Dermis blood vessel endothelial cell (primary cell): ENCODE measurements around the gene E2F3. TPM values are rescaled to one million over a fixed set of nuclear protein-coding genes. Genes with fewer than 3 reads are reported as not detected.

Experiments
- DNase-seq: peaks from one replicate; pipeline ENCODE4 v3.0.0; 2010
- total RNA-seq: library from RNA; depleted of rRNA; stranded (reverse); fragments of >200 nt; gene quantifications from 2 replicates; pipeline ENCODE4 v1.2.3, GENCODE V29; 2014

E2F3 gene
- total RNA-seq, 1 donor from 2014 or later = 5.8 TPM

- DNase-seq = peak; percentile 62
Observed at GRCh38 chr6:20402342-20403069, 827 bp downstream of the E2F3 start.

GRCh38 chr6:20403070-20403765 lies 1.5 kb downstream of the E2F3 start:
- peak; percentile 93 for DNase-seq

GRCh38 chr6:20403766-20404640 lies 2.3 kb downstream of the E2F3 start:
- DNase-seq = peak; percentile 87

DNA sequence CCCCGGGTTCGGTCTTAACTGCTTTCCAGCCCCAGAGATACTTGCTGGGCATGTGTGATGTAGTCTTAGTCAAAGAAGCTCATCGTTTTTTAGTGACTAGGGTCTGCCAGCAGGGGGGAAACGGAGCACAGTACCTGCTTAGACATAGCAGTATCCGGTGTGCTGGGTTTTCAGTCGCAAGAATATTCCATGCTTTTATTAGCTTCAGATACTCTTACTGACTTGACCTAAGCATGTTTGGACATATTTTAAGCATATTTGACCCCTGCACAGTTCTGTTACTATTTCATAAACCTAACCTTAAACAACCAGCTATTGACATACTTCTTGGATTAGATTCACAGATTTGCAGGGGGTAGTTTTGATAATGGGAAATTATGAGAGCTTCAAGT lies 3.0 kb downstream of the E2F3 start:
- DNase-seq = peak; percentile 83

- DNase-seq = no peak
Observed at GRCh38 chr6:20408851-20409250, 7.2 kb downstream of the E2F3 start.

DNA sequence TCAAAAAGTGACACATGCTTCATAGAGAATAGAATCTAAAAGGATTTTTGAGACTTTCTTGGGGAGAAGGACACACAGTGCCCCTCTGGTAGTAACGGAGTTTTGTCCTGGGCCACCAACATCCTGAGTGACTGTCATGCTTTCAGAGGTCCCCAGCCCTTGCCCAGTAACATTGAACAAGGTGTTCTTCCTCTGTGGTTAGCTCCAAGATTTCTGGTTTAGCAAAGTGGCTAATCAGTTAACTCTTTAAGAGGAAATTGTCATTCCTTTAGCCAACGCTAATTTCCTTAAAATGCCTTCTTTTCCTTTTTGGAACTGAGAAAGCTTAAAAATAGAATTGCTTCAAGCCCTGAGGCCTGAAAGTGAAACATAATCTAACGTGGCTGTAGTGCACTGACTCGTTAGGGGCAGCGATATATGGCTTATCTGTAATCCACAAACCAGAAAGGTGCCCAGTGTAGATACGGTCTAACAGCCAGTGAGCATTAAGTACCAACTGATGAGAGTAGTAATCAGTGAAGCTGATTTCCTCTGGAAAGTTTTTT lies 7.8 kb downstream of the E2F3 start:
- peak; percentile 43 for DNase-seq

- no peak for DNase-seq
Observed at GRCh38 chr6:20411544-20411943, 9.9 kb downstream of the E2F3 start.

DNA sequence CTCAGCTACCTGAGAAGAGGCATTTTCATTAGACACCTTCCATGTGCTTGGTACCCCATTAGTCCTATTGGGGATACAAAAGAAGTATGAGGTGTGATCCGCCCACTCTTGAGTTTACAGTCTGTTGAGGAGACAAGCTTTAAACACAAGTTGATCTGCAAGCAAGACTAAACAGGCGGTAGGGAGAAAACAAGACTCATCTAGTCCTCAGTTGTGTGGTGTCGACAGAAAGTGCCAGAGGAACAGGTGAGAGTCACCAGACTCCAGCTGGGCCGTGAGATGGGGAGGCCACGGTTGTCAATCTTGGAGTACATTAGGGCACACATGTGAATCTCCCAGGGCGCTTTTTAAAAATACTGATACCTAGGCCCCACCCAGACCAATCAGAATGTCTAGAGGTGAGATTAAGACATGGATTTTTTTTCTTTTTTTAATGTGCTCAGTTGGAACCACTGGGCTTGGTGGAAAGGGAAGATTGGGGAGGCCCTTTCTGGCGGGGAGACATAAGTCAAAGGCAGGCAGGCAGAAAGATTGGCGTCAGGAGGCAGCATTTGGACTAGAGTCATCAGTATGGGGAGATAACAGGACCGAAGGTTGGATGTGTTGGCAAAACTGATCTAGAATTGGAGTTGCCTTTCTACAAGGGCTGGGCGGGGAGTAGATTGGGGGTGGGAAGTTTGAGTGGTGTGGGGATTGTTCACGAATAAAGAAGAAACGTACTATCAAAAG lies 10.4 kb downstream of the E2F3 start:
- DNase-seq = no peak

- no peak for DNase-seq
Observed at GRCh38 chr6:20412682-20413073, 11.0 kb downstream of the E2F3 start.

GRCh38 chr6:20413826-20414225 lies 12.1 kb downstream of the E2F3 start:
- DNase-seq = no peak

GRCh38 chr6:20414711-20415110 lies 13.0 kb downstream of the E2F3 start:
- DNase-seq = no peak

DNA sequence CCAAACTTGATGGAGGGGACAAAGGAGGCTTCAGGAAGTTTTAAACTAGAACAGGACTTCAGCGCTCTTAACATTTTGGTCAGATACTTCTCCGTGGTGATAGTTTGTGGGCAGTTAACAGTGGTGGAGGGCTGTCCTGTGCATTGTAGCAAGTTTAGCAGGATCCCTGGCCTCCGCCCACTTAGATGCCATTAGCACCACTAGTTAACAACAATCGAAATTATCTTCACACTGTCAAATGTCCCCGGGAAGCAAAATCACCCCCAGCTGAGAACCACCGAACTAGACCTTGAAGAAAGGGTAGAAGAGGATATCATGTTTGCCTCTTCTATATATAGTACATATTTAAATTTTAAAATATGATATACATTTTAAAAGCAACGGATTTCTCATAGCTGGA lies 13.6 kb downstream of the E2F3 start:
- DNase-seq = no peak

DNA sequence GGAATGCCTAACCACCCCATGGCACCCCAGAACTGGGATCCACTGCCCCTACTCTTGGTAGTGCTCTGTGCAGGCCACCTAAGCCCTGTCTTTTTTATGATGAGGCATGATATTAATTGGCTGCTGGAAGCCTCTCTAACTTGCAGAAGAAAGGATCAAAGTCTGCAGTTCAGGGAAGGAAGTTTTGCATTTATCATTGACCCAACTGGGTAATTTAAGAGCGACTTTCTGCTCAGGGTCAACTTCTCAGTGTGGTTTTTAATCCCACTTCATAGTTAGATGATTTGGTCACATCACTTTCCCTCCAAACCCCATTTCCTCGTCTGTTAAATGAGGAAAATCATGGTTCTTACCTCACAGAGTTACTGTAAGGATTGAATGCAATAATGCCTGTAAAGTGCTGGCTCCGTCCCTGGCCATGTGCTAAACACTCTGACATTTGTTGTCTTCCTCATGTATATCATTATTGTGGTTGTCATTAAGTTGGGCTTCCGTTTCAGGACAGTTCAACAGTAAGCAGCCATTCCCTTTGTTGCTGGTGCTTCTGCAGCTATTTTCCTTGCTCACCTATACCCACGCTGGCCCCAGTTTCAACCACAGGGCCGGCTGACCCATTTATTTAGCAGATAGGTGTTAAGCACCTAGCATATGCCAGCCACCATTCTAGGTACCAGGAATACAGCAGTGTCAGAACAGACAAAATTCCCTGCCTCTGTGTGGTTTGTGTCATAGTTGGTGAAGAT lies 14.2 kb downstream of the E2F3 start:
- no peak for DNase-seq

DNA sequence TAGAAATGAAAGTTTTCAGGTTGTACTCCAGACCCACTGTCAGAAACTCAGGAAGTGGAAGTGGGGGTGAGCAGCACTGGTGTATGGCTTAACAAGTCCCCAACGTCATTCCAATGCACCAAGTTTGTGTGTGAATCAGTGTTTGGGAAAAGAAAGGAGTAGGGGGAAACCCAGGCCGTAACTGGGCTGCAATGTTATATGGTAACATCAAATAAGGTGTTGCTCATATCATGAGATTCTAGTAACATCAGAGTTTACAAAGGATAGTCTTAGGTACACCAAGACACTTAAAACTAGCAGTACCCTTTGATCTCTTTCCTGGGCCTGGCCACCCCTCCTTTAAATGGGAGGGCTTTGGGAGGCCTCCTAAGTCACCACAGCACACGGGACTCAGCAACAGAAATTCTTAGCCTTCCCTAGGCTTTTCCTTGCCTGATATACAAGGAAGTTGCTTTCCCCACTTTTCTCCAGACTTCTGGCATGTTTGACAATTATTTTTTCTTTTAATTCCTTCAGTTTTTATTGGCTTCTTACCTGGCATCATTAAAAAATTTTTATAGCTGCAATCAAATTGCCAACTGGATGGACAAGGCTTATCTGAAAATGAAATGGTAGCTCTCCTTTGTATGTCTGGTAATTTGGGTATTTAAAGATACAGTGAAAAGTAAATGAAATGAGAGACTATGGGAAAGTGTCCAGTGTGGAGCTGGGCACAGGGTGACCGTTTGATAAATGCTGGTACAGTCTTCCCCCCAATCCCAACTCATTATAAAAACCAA lies 15.1 kb downstream of the E2F3 start:
- peak; percentile 20 for DNase-seq

DNA sequence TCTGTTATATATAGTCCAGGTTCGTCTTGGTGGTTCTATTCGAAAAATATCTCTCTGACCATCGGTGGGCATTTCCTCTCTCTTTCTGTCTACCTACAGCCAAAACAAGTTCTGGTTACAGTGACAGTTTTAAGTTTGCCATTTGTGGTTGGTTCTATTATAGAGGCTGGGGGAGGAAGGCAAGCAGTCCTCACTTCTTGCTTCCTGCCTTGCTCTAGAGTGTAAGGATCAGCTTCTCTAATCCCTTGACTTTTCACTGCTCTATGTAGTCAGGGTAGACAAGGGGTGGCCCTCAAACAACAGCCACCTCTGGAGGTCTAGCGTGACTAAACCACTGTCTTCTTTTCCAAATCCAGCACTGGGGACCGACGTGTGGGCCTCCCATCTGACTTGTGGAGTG lies 16.1 kb downstream of the E2F3 start:
- DNase-seq = no peak

GRCh38 chr6:20426177-20427082 lies 24.8 kb downstream of the E2F3 start:
- DNase-seq = no peak

GRCh38 chr6:20427856-20428255 lies 26.2 kb downstream of the E2F3 start:
- DNase-seq = no peak

- no peak for DNase-seq
Observed at GRCh38 chr6:20432692-20433091, 31.0 kb downstream of the E2F3 start.

GRCh38 chr6:20433321-20433720 lies 31.6 kb downstream of the E2F3 start:
- DNase-seq = no peak

DNA sequence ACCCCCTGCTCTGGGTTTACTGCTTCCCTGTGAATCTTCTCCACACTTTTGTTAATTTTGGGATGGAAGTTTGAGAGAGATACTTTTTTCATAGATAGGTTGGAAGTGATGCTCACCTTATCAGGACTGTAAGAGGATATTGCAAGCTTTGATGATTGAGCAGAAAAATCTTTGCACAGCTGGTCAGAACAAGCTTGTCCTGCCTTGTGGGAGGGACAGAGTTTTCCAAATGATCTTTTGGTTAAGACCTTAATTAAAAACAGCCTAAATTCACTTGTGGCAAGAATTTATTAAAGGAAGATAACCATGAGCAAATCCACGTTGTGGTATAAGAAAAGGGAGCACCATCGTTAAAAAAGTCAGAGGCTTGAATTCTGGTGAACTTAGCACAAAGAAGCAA lies 32.2 kb downstream of the E2F3 start:
- no peak for DNase-seq
